Endodermal cell (in vitro differentiated cells): Measurements from ENCODE around the gene LPGAT1. TPM values are rescaled to one million over a fixed set of nuclear protein-coding genes. Genes with fewer than 3 reads are reported as not detected.

ENCODE experiments used
- DNase-seq: peaks from one replicate; pipeline ENCODE4 v3.0.0-alpha.2; 2017
- H3K27ac ChIP-seq: 2 replicates; pipeline ENCODE4 v1.5.1; 2013; ENCODE audit warnings: mild to moderate bottlenecking, low read depth, low read length, moderate library complexity
- H3K27me3 ChIP-seq: 2 replicates; pipeline ENCODE4 v1.6.1; 2013; ENCODE audit warnings: mild to moderate bottlenecking, low read length, moderate library complexity; ENCODE audit not compliant: insufficient read depth, control insufficient read depth, poor library complexity, severe bottlenecking
- H3K36me3 ChIP-seq: 2 replicates; pipeline ENCODE4 v1.7.0; 2013; ENCODE audit warnings: mild to moderate bottlenecking, low read length, moderate library complexity; ENCODE audit not compliant: control insufficient read depth, insufficient read depth
- H3K4me1 ChIP-seq: one replicate; pipeline ENCODE4 v1.7.0; 2013; ENCODE audit warnings: low read length; ENCODE audit not compliant: control insufficient read depth, insufficient read depth
- H3K4me3 ChIP-seq: 2 replicates; pipeline ENCODE4 v1.5.1; 2013; ENCODE audit warnings: mild to moderate bottlenecking, low read length, moderate library complexity
- H3K9ac ChIP-seq: 2 replicates; pipeline ENCODE4 v1.6.1; 2013; ENCODE audit warnings: mild to moderate bottlenecking, low read length, moderate library complexity; ENCODE audit not compliant: poor library complexity, severe bottlenecking; ENCODE audit errors: extremely low read depth
- H3K9me3 ChIP-seq: 2 replicates; pipeline ENCODE4 v1.6.1; 2013; ENCODE audit warnings: mild to moderate bottlenecking, low read length, moderate library complexity; ENCODE audit not compliant: control insufficient read depth
- H3K27ac Mint-ChIP-seq: 2 replicates; pipeline ENCODE4 v1.8.0; 2020; ENCODE audit warnings: mixed read lengths
- H3K27me3 Mint-ChIP-seq: 2 replicates; pipeline ENCODE4 v1.8.0; 2021; ENCODE audit warnings: mild to moderate bottlenecking, mixed read lengths; ENCODE audit not compliant: insufficient read depth
- H3K36me3 Mint-ChIP-seq: 2 replicates; pipeline ENCODE4 v1.8.0; 2020; ENCODE audit warnings: low read depth, mixed read lengths
- H3K4me1 Mint-ChIP-seq: 2 replicates; pipeline ENCODE4 v1.8.0; 2020; ENCODE audit warnings: mixed read lengths
- H3K4me3 Mint-ChIP-seq: 2 replicates; pipeline ENCODE4 v1.8.0; 2020; ENCODE audit warnings: mild to moderate bottlenecking, moderate library complexity, mixed read lengths
- H3K9me3 Mint-ChIP-seq: 2 replicates; pipeline ENCODE4 v1.8.0; 2020; ENCODE audit warnings: mild to moderate bottlenecking, mixed read lengths
- WGBS, 2 experiments: methylation state at CpG; one replicate each; pipeline versions ENCODE4 v1.1.5 to v1.1.7; 2013; ENCODE audit warnings: missing lambda C conversion rate in 2 of 2, mixed read lengths in 1 of 2; ENCODE audit not compliant: insufficient coverage in 1 of 2, insufficient read length in 1 of 2; 5-methylcytosine and 5-hydroxymethylcytosine counted together
- total RNA-seq, 2 donors: library from RNA; stranded (reverse); fragmentation: NEBNext Ultra II Directional in 1 of 2; extraction: Animal tissue kit (Norgen Biotek cat#: 25700) in 1 of 2; gene quantifications; 2 replicates in 1 of 2; 3 replicates in 1 of 2; pipeline ENCODE4 v1.2.1, GENCODE V29; 2021
- TF ChIP-seq, protein P1 (sequence below): fragments of 200-600 bp; sonication (generic); conservative IDR thresholded peaks from 2 replicates; pipeline ENCODE4 v1.5.0; 2021; ENCODE audit warnings: antibody characterized with exemption, mild to moderate bottlenecking

Gene LPGAT1
- total RNA-seq, 2 donors from 2014 or later = 57.0 to 66.9 TPM

DNA sequence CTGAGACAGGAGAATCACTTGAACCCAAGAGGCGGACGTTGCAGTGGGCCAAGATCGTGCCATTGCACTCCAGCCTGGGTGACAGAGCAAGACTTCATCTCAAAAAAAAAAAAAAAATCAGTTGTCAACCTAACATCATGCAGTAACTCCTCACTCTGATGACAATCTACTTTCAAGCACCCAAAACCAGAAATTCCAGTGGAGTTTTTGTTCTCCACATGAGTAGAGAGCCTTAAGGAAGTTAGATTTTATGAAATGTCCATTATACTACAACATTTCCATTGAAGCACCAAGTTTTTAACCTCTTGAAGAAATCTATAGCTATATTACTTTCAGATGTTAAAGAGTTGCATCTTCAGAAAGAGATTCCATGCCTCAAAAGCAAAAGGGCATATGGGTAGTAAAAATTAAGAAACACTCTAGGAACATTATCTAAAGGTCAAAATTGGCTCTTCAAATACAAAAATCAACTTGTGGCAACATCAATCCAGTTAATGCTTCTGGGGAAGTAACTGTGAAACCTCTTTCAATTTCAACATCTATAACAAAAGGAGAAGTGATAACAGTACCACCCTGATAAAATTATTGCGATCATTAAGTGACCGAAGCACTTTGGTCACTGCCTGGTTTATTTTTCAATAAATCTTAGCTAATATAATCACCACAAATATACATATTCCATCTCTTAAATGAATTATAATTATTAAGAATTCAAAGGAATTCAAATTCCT, 7.7 kb downstream of the LPGAT1 start:
- no peak overlapping the region for H3K27ac Mint-ChIP-seq
- Histone ChIP-seq H3K36me3 (peaks cover 88% of the 10 kb centered on the region), H3K9me3 (peaks cover 6% of the 10 kb centered on the region), H3K27ac (no peak overlapping the region), H3K4me3 (no peak overlapping the region), H3K4me1 (no peaks in the 10 kb centered on the region), H3K9ac (no peak overlapping the region), H3K27me3 (no peaks in the 10 kb centered on the region)
- H3K36me3 Mint-ChIP-seq = peaks cover 55% of the 10 kb centered on the region
- TF ChIP-seq, protein P1, sequence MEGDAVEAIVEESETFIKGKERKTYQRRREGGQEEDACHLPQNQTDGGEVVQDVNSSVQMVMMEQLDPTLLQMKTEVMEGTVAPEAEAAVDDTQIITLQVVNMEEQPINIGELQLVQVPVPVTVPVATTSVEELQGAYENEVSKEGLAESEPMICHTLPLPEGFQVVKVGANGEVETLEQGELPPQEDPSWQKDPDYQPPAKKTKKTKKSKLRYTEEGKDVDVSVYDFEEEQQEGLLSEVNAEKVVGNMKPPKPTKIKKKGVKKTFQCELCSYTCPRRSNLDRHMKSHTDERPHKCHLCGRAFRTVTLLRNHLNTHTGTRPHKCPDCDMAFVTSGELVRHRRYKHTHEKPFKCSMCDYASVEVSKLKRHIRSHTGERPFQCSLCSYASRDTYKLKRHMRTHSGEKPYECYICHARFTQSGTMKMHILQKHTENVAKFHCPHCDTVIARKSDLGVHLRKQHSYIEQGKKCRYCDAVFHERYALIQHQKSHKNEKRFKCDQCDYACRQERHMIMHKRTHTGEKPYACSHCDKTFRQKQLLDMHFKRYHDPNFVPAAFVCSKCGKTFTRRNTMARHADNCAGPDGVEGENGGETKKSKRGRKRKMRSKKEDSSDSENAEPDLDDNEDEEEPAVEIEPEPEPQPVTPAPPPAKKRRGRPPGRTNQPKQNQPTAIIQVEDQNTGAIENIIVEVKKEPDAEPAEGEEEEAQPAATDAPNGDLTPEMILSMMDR = no peak
- peaks cover 4% of the 10 kb centered on the region for H3K4me1 Mint-ChIP-seq
- no peak overlapping the region for H3K4me3 Mint-ChIP-seq
- H3K9me3 Mint-ChIP-seq = no peaks in the 10 kb centered on the region
- WGBS, 2 experiments = 96 to 100% methylated on average over 3 to 5 of the region's 5 CpGs
- no peak for DNase-seq
- H3K27me3 Mint-ChIP-seq = no peaks in the 10 kb centered on the region

DNA sequence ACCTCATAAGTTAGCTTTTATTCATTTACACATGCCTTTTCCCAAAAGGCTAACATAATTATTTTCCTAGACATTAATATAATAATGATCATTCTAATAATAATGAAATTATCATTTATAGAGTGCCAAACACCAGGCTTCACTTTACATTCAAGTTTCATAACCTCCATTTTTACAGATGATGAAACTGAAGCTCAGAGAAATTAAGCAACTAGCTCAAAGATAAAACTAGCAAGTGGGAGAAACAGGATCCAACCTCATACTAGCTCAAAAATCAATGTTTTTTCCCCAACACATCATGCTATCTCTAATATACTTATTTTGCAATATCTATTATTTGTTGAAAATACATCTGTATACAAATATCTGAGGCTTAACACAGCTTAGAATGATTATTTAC, 14.0 kb downstream of the LPGAT1 start:
- Histone ChIP-seq H3K9me3 (peaks cover 13% of the 10 kb centered on the region), H3K27ac (no peak overlapping the region), H3K4me3 (no peak overlapping the region), H3K36me3 (peaks cover 74% of the 10 kb centered on the region), H3K9ac (no peak overlapping the region), H3K4me1 (no peaks in the 10 kb centered on the region), H3K27me3 (no peaks in the 10 kb centered on the region)
- DNase-seq = no peak
- TF ChIP-seq, protein P1 = no peak
- H3K27ac Mint-ChIP-seq = no peak overlapping the region
- H3K27me3 Mint-ChIP-seq = no peaks in the 10 kb centered on the region
- no peak overlapping the region for H3K4me3 Mint-ChIP-seq
- H3K4me1 Mint-ChIP-seq = no peaks in the 10 kb centered on the region
- H3K9me3 Mint-ChIP-seq = peaks cover 2% of the 10 kb centered on the region
- peaks cover 47% of the 10 kb centered on the region for H3K36me3 Mint-ChIP-seq

DNA sequence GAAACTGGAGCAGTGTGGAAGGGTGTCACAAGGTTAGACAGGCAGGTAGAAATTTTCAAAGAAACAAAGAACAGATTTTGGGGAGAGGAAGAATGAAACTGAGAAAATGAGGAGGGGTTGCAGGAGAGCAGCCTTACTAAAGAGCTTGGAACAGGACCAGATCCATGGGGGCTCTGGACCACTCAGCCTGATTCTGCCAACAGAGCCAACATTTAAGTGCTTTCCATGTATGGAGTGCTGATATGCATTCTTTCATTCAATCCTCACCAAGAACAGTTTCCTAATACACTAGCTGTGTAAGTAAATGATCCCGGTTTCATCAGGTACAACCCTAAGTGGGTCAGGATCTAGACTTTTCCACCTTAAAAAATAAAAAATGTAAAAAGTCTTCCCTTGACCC, 16.2 kb downstream of the LPGAT1 start:
- H3K27ac ChIP-seq = no peak overlapping the region
- 92 to 100% methylated on average over 1 of the region's 1 CpG for WGBS, 2 experiments
- no peak overlapping the region for H3K27ac Mint-ChIP-seq

More for the DNA sequence above, 16.2 kb downstream of the LPGAT1 start:
- Histone ChIP-seq H3K9ac (no peak overlapping the region), H3K9me3 (peaks cover 19% of the 10 kb centered on the region), H3K4me1 (no peaks in the 10 kb centered on the region), H3K27me3 (no peaks in the 10 kb centered on the region), H3K36me3 (peaks cover 67% of the 10 kb centered on the region), H3K4me3 (no peak overlapping the region)
- DNase-seq = no peak
- Mint-ChIP-seq H3K4me3 (no peak overlapping the region), H3K9me3 (peaks cover 14% of the 10 kb centered on the region), H3K27me3 (no peaks in the 10 kb centered on the region), H3K4me1 (peaks cover 4% of the 10 kb centered on the region), H3K36me3 (peaks cover 47% of the 10 kb centered on the region)
- TF ChIP-seq, protein P1 = no peak
